Type B pancreatic cell (in vitro differentiated cells): ENCODE measurements around the gene ZMIZ1. TPM values are rescaled to one million over a fixed set of nuclear protein-coding genes. Genes with fewer than 3 reads are reported as not detected.

Experiments
- DNase-seq: peaks from one replicate; pipeline ENCODE4 v3.0.0; 2021; ENCODE audit warnings: mixed read lengths; ENCODE audit not compliant: unreplicated experiment; ENCODE audit errors: extremely low spot score
- H3K27ac Mint-ChIP-seq: 2 replicates; pipeline ENCODE4 v1.8.0; 2021; ENCODE audit warnings: mild to moderate bottlenecking, mixed read lengths
- H3K27me3 Mint-ChIP-seq: 2 replicates; pipeline ENCODE4 v1.8.0; 2021; ENCODE audit warnings: mixed read lengths
- H3K36me3 Mint-ChIP-seq: 2 replicates; pipeline ENCODE4 v1.8.0; 2021; ENCODE audit warnings: mixed read lengths
- H3K4me1 Mint-ChIP-seq: one replicate; pipeline ENCODE4 v1.8.0; 2021; ENCODE audit warnings: mixed read lengths; ENCODE audit not compliant: unreplicated experiment
- H3K4me3 Mint-ChIP-seq: 2 replicates; pipeline ENCODE4 v1.8.0; 2021; ENCODE audit warnings: mild to moderate bottlenecking, mixed read lengths
- H3K9me3 Mint-ChIP-seq: 2 replicates; pipeline ENCODE4 v1.8.0; 2021; ENCODE audit warnings: mixed read lengths
- total RNA-seq: library from RNA; stranded (reverse); gene quantifications from 2 replicates; pipeline ENCODE4 v1.2.1, GENCODE V29; 2021; ENCODE audit warnings: low replicate concordance
- TF ChIP-seq, protein P1 (sequence below): fragments of 200-600 bp; sonication (generic); conservative IDR thresholded peaks from 2 replicates; pipeline ENCODE4 v1.5.0; 2021; ENCODE audit warnings: antibody characterized with exemption, mild to moderate bottlenecking

Gene ZMIZ1
- total RNA-seq, 1 donor from 2014 or later, result 102 TPM

DNA sequence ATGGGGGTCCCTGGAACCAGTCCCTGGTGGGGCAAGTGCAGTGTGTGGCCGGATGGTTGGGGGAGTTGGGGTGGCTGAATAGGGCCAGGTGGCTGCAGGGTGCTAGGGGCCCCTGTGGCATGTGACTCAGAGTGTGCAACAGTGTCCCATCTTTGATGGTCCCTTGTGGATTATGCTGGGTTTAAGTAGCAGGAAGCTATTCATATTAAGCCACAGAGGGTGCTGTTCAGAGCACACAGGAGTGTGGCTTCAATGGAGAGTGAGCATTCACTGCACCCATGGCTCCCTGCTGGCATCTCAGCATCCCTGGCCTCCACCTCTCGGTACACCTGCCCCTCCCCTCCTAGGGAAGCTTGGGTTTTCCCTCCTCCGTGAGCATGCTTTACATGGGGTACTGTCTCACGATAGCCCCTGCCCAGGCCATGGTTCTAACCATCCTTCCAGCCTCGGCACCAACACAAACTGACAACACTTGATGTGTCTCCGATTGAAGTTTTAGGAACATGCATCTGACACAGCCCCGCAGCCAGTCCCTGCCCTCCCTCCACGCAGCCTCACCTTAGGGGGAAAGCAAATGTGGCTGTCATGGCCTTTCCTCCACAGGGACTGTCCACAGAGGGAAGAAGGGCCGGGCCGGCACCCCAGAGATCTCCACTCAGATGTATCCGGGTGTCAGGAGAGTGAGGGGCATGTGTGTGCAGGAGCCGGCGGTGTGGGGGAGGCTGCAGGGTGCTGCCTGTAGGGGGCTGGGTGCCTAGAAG, 248.1 kb downstream of the ZMIZ1 start:
- Mint-ChIP-seq H3K27me3 (no peaks in the 10 kb centered on the region), H3K9me3 (no peaks in the 10 kb centered on the region), H3K27ac (peak overlapping the region; percentile 64), H3K4me3 (peak overlapping the region; percentile 49), H3K4me1 (peaks cover 27% of the 10 kb centered on the region), H3K36me3 (no peaks in the 10 kb centered on the region)
- TF ChIP-seq, protein P1, sequence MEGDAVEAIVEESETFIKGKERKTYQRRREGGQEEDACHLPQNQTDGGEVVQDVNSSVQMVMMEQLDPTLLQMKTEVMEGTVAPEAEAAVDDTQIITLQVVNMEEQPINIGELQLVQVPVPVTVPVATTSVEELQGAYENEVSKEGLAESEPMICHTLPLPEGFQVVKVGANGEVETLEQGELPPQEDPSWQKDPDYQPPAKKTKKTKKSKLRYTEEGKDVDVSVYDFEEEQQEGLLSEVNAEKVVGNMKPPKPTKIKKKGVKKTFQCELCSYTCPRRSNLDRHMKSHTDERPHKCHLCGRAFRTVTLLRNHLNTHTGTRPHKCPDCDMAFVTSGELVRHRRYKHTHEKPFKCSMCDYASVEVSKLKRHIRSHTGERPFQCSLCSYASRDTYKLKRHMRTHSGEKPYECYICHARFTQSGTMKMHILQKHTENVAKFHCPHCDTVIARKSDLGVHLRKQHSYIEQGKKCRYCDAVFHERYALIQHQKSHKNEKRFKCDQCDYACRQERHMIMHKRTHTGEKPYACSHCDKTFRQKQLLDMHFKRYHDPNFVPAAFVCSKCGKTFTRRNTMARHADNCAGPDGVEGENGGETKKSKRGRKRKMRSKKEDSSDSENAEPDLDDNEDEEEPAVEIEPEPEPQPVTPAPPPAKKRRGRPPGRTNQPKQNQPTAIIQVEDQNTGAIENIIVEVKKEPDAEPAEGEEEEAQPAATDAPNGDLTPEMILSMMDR, result no peak
- DNase-seq, result no peak

DNA sequence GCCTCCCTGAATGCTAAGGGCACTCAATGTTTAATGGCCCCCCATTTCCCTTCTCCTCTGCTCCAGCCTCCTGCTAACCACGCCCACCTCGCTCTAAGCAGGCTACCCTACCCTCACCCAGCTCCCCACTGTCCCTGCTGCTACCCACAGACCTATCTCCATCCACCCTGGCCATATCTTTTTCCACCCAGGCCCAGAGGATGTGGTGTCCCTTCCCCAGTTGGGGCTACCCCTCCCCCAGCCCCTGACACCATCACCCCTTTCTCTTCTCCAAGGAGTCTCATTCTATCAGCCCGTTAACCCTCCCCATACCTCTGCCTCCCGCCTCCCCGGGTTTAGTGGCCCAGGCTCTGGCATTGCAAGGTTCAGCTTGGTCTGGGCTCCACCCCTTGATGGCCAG, 249.6 kb downstream of the ZMIZ1 start:
- no peaks in the 10 kb centered on the region for H3K36me3 Mint-ChIP-seq
- DNase-seq, result no peak
- H3K4me3 Mint-ChIP-seq, result no peak overlapping the region
- H3K9me3 Mint-ChIP-seq, result no peaks in the 10 kb centered on the region
- peak overlapping the region; percentile 64 for H3K27ac Mint-ChIP-seq
- H3K4me1 Mint-ChIP-seq, result peaks cover 30% of the 10 kb centered on the region
- no peaks in the 10 kb centered on the region for H3K27me3 Mint-ChIP-seq
- TF ChIP-seq, protein P1, result no peak

DNA sequence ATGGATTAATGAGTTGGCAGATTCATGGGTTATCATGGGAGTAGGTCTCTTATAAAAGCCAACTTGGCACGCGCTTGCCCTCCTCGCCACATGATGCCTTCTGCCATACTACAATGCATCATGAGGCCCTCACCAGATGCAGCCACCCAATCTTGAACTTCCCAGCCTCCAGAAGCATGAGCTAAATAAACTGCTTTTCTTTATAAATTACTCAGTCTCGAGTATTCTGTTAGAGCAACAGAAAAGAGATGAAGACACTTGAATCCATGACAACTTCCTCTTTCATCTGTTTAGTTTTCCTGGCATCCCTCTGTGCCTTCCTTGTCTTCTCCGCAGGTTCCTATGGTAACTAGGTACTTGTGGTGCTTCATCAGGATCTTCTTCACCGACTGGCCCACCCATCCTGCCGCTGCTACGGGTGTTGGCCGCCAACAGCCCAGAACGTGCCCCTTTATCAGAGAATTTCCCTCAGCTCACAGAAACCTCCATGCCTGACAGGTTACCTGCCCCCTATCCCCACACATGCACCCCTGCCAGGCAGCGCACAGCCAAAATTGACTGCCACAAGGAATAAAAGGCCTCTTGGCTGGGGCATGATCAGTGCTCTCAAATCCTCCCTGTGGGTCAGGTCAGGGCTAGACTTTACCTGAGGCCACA, 250.5 kb downstream of the ZMIZ1 start:
- TF ChIP-seq, protein P1, result no peak
- no peak for DNase-seq
- Mint-ChIP-seq H3K4me3 (no peak overlapping the region), H3K9me3 (no peaks in the 10 kb centered on the region), H3K36me3 (no peaks in the 10 kb centered on the region), H3K4me1 (peaks cover 32% of the 10 kb centered on the region), H3K27me3 (no peaks in the 10 kb centered on the region), H3K27ac (no peak overlapping the region)

DNA sequence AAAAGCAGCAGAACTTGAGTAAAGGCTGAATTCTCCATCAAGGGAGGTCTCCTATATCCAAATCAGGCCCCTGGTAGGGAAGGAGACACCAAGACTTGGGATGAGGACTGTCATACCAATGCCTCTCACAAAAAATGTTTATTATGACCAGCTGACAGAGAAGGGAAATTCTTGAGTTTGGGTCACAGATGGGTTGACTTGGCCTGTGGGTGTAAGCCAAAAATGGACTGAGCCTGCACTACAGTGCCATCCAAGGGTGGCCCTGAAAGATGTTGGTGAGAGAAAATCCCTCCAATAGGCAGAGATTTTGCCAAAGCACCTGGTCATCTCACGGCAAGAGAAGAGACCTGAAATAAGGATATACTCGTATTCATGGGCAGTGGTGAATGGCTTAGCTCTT, 251.6 kb downstream of the ZMIZ1 start:
- no peaks in the 10 kb centered on the region for H3K27me3 Mint-ChIP-seq
- H3K4me1 Mint-ChIP-seq, result peaks cover 32% of the 10 kb centered on the region
- no peak for DNase-seq
- H3K27ac Mint-ChIP-seq, result no peak overlapping the region
- TF ChIP-seq, protein P1, result no peak
- no peaks in the 10 kb centered on the region for H3K36me3 Mint-ChIP-seq
- no peaks in the 10 kb centered on the region for H3K9me3 Mint-ChIP-seq
- no peak overlapping the region for H3K4me3 Mint-ChIP-seq

DNA sequence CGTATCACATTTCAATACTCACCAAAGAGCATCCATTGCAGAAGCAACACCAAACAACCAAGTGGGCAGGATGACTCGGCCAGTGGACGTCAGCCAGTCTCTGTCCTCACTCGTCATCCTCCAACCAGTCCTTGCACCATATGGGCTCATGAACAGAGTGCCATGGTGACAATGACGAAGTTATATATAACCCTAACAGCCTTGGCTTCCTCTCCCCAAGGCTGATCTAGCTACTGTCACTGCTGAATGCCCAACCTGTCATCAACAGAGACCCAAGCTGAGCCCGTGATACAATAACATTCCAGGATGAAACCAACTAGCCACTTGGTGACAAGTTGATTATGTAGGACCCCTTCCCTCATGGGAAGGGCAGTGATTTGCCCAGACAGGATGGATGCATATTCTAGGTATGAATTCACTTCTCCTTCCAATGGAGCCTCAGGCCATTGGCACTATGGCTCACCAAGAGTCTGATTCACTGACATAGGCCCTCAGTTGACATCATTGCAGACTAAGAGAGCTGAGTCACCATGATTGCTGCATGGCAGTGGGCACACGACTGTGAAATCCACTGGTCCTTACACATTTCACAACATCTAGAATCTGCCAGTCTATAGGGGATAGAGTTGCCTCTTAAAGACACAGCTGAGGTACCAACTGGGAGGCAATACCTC, 252.2 kb downstream of the ZMIZ1 start:
- DNase-seq, result no peak
- Mint-ChIP-seq H3K9me3 (no peaks in the 10 kb centered on the region), H3K36me3 (no peaks in the 10 kb centered on the region), H3K4me3 (no peak overlapping the region), H3K4me1 (peaks cover 27% of the 10 kb centered on the region), H3K27ac (no peak overlapping the region), H3K27me3 (no peaks in the 10 kb centered on the region)
- TF ChIP-seq, protein P1, result no peak
